Dedifferentiated amniotic fluid mesenchymal stem cell (primary cell): ENCODE measurements around the gene BRD4.
"Not testable (repeated sequence)": the region's sequence is repeated elsewhere in the genome, so short reads cannot be mapped to it uniquely, and the experiment has no call there.

Source experiments
- DNase-seq: peaks from one replicate; pipeline ENCODE4 v3.0.0-alpha.2; 2016; ENCODE audit errors: extremely low spot score

The BRD4 gene

DNA sequence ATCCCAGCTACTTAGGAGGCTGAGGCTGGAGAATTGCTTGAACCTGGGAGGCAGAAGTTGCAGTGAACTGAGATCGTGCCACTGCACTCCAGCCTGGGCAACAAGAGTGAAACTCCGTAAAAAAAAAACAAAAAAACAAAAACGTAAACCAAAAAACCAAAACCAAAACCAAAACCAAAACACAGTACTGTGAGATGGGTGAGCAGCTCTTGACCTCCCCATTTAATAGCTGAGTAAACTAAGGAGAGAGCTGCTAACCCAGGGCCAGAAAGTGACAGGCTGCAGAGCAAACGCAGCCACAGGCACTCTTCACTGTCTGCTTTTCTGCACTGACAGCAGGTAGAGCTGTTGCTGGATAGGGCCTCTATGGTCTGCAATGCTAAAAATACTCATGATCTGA is 27.7 kb upstream of the BRD4 start:
- DNase-seq, result not testable (repeated sequence)

DNA sequence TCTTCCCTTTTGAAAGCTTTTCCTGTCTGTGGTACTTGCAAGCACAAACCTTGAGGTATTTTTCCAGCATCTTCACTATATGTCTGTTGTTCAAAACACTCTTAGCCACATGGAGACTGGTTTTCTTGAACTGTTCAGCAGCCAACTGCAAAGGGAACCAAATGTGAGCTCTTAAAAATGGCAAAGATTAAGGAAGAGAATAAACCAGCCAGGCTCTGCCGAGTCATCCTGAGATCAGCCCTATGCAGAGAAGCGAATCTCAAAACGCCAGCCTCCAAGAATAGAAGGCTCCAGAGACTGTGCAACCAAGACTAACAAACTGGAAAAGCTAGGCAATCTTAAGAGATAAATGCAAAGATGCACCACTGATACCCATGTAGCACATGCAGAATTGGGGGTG is 26.6 kb upstream of the BRD4 start:
- DNase-seq, result no peak

DNA sequence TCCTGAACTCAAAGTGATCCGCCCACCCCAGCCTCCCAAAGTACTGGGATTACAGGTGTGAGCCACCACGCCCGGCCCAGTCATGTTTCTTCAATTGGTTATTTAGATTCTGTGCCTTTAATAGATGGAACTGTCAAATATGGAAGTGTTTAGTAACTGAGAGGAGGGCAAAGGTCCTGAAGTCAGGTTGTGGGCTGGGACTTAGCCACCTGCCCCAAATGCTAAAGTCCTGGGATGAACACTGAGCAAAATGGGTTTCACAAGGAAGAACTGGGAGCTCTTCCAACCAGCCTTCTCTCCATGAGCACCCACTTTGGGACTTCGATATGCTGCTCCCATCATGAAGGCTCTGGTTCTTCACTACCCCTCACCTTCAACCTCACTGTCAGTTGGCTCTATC is 25.6 kb upstream of the BRD4 start:
- DNase-seq, result no peak

DNA sequence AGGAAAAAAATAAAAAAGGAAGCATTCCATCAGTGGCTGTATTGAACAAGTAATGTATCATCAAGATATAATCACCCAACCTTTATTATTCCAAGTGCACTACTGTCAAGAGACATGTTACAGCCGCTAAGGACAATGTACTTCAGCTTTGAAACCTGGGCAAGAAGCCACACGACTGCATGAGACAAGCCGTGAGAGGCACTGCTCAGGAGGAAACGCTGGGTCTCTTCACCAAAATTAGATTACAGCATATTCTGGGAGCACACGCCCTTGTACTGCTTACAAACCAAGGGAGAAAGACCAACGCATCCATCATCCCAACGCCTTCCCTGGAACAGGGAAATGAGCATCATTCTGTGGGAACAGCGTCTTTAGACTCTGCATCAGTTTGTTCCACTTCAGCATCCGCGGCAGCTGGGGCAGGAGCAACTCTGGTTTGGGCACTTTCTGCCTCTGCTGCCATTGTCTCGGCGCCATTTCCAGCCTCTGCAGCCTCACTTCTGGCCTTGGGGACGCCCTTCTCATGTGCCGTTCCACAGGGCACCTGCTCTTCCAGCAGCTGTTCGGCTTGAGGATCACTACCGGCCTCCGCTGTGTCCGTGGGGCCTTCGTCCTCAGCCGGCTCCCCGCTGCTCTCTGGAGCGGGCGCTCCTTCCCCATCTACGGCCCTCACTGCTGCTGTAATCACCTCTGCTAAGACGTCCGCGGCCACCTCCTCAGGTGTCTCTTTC is 22.4 kb upstream of the BRD4 start:
- no peak for DNase-seq

DNA sequence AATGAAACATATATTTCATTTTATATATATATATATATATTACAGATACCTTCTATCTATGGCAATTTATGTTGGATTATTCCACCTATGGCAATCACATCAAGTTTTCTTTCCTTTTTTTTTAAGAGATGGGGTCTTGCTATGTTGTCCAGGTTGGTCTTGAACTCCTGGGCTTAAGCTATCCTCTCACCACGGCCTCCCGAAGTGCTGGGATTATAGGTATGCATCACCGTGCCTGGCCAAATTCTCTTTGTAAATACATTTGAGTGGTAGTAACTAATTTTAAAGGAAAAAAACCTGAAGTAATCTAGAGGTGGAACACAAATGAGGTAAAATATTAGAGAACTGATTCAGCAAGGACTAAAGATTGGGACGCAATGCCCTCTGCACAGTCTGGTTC is 21.6 kb upstream of the BRD4 start:
- DNase-seq, result no peak

DNA sequence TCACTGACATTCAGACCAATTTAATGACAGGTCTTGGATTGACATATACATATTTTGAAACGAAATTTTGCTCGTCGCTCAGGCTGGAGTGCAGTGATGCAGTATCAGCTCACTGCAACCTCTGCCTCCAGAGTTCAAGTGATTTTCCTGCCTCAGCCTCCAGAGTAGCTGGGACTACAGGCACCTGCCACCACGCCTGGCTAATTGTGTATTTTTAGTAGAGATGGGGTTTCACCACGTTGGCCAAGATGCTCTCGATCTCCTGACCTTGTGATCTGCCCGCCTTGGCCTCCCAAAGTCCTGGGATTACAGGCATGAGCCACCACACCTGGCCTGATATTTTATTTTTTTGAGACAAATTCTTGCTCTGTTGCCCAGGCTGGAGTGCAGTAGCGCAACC is 20.2 kb upstream of the BRD4 start:
- not testable (repeated sequence) for DNase-seq

DNA sequence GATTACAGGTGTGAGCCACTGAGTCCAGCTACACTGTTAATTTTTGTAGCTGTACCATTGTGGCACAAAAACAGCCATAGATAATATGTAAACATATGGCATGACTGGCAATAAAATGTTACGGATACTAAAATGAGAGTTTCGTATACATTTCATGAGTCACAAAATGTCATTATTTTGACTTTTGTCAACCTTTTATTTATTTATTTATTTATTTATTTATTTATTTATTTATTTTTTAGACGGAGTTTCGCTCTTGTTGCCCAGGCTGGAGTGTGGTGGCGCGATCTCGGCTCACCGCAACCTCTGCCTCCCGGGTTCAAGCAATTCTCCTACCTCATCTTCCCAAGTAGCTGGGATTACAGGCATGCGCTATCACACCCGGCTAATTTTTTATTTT is 9.0 kb upstream of the BRD4 start:
- DNase-seq, result not testable (repeated sequence)

DNA sequence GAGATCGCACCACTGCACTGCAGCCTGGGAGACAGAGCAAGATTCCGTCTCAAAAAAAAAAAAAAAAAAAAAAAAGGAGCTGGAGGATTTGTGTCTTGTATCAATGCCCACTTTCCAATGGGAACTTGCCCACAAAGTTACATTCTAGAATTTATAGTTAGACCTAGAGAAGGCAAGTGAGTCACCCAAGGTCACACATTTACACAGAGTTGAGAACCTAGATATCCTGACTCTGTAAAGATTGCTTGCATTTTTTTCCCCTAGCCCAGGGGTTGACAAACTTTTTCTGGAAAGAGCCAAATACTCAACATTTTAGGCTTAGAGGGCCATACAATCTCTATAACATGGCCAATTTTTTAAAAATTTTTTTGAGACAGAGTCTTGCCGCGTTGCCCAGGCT is 7.7 kb upstream of the BRD4 start:
- no peak for DNase-seq

DNA sequence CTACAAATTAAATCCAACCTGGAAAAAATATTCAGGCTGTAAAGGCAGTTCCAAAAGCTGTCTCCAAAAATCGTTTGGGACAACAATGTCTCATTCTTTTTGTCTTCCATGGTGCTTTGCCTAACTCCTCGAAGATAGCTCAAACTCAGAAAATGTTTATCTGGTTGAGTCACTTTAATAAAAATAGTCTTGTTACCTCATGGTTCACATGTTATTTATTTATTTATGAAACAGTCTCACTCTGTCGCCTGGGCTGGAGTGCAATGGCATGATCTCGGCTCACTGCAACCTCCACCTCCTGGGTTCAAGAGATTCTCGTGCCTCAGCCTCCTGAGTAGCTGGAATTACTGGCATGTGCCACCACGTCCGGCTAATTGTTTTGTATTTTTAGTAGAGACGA is 4.9 kb upstream of the BRD4 start:
- DNase-seq, result peak; percentile 73

DNA sequence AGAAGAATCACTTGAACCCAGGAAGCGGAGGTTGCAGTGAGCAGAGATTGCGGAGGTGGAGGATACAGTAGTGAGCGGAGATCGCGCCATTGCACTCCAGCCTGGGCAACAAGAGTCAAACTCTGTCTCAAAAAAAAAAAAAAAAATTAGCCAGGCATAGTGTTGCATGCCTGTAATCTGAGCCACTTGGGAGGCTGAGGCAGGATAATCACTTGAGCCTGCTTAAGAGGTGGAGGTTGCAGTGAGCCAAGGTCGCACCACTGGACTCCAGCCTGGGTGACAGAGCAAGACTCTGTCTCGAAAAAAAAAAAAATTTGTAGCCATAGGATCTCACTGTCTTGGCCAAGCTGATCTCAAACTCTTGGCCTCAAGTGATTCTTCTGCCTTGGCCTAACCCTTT is 3.7 kb upstream of the BRD4 start:
- DNase-seq, result not testable (repeated sequence)

DNA sequence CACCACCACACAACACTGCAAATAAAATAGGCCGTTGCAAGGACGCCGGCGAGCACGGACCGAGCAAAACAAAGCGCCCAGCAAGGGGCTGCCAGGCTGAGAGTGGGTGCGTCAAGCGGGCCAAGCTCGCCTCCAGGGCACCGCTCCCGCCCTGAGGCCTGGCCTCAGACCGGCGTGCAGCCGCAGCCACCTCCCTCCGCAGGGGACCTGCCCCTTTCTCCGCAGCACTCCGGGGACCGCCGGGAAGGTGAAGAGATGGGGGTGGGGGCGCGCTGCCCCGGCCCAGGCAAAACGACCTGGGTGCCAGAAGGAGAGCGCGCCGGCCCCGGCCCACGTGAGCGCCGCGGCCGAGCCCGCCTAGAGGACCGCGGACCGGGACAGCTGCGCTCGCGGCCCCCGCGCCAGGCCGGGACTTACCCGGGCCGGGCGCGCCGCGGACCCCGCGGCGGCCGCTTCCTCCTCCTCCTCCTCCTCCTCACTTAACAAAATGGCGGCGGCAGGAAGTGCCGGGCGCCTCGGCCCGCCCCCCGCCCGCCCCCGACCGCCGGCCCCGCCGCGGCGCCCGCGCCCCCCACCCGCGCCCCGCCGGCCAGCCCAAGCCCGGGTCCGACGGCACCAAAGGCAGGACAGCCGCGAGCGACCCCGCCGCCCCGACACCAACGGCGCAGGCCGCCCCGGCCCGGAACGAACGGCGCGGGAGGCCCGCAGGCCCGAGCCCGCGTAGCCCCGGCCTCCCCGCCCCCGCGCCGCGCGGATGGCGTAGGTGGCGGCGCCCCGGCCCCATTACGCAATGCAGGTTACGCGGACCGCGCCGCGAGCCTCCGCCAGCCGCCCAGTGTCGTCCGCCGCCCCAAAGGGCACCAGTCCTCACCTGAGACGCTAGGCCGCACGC is 674 bp downstream of the BRD4 start:
- no peak for DNase-seq

DNA sequence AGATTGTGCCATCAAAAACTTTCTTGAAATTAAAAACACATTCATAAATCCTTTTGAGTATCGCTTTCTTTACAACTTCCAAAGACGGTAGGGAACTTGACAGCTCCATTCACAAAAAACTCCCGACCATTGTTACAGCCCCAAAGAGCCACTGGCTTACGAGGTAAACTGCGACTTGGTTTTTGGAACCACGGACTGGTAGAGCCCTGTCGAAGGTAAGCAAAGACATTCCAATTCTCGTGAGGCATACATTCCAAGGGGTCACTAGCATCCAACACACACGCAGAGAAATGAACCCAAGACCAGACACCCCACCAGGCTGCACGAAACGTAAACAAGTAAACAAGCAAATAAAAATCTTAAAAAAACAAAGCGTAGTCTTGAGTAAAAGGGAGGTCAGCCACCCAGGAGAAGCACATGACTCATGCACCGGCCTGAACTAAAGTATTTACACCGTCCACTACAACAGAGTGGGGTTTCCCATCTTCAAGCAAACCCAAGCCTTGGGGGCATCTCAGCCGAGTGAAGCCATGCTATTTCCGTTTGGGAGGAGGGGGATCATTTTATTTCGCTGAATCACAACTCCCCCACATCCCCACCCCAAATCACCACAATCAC is 1.4 kb downstream of the BRD4 start:
- peak; percentile 34 for DNase-seq

DNA sequence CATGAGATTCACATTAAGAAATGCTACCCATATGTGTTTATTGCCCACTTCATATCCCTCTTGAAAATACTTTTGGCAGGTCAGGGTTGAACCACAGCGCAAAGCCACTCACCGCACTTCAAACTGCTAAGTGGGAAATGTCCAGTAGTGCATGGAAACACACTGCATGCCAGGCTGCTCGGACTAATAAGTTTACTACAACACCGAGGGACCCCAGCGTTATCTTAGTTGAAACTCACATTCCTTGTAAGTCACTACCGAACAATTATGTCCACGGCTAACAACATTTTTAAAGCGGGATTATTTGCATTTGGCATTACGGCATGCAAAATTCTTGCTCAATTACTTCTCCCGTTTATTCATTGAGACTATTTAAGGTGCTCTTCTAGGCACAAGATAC is 4.0 kb downstream of the BRD4 start:
- no peak for DNase-seq

DNA sequence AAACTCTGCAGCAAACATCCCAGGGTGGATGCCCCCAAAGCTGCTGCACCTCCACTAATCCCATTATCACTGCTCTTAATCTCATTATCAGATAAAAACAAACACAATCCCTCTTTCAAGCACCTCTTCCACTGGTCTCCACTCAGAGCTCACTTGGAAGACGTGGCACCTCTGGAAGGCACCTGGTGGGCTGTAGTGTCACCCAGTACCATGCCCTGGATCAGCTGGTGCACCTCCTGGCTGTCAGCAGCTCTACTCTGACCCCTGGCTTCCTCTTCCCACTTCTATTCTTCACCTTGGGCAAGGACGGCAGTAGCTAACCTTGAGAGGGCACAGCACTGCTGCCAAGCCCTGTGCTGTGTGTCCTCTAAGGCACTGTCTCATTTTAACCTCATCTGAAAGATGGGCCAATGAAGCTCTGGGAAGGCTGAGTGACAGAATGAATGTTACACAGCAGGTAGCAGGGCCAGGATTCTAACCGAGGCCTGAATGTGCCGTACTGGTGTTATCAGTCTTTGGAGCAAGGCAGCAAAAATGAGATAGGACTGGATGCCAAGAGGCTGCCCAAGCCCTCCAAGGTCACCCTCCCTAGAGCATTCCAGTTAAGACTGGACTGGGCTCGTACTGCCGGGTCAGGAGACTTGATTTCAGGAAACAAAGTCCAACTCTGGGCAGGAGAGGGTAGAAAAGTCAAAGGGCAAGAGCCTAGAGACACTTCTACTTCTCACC is 7.4 kb downstream of the BRD4 start:
- DNase-seq, result no peak

DNA sequence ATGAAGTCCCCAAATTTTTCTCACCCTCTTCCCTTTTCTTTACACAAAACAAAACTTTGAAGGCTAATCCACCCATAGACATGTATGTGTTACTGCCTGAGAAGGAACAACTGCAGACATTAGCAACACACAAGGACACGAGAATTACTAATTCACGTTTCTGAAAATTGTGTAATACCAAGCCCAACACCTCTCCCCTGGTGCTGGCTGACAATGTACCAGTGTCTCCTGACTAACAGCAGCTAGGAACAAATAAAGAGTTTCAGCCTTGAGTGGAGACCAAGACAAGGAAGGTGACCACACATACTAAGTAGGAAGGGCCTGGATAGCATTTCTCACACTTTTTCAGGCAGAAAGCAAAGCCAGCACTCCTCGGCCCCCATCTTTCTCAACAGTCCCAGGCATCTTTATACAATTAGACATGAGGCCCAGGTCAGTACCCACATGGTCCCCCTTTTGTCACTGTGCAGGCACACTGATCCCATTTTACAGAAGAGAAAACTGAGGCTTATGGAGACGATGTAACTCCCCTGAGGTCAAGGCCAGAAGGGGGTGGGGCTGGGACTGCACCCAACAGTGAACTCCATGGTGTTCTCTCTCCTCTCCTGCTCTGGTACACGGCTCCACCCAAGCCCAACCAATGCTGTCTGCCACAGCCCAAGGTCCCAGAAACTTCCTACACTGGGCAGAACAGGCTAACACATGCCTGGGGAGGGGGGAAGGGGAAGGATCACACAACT is 8.7 kb downstream of the BRD4 start:
- no peak for DNase-seq

DNA sequence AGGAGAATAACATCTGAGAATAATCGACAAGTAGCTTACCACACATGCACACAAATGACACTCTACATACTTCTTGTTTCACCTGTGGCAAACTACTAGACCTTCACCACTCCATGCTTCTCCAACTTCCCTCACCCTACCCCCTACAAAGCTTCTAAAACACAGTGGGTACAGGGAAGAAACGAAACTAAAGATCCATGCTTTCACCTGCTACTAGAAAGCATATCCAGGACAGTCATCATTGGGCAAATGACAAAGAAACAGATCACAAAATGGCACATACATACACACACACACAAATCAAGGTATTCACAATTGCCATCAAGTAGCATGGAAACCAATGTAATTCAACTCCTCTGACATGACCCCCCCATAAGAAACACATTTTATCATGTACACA is 10.6 kb downstream of the BRD4 start:
- DNase-seq, result no peak

DNA sequence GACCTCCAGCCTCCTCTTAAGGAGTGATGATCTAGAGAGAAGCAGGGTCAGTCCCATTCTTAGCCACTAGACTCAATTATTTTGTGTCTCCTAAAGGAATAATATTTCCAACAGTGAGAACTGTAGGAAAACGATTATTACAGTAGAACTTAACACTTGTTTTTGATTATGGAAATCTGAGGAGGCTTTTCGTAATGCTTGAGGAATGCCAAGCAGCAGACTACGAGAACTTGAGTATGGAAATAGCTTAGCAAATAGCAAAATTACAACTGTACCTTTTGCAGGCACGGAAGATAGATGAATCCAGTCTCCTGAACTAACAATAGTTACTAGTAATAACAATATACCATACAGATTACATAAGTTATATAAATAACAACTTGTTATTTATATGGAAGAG is 12.2 kb downstream of the BRD4 start:
- DNase-seq, result peak; percentile 81

DNA sequence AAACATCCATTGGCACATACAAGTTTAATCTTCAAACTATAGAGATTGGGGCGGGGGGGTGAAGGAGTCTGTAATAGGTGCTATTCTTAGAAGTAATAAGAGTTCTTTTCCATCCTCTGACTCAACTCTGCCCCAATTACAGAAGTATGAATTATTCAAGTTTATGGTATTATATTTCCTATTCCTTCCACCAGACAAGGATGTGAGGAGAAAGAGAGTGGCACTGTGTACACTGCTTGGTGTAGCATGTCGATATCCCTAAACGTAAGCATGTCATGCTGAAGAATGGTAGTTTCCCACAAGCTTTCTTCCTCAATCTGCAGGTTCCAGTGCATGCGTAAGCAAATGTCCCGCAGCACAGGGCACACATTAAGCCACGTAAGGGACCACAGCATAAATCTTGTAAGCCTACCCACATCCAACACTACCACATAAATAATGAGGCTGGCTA is 14.1 kb downstream of the BRD4 start:
- peak; percentile 39 for DNase-seq

DNA sequence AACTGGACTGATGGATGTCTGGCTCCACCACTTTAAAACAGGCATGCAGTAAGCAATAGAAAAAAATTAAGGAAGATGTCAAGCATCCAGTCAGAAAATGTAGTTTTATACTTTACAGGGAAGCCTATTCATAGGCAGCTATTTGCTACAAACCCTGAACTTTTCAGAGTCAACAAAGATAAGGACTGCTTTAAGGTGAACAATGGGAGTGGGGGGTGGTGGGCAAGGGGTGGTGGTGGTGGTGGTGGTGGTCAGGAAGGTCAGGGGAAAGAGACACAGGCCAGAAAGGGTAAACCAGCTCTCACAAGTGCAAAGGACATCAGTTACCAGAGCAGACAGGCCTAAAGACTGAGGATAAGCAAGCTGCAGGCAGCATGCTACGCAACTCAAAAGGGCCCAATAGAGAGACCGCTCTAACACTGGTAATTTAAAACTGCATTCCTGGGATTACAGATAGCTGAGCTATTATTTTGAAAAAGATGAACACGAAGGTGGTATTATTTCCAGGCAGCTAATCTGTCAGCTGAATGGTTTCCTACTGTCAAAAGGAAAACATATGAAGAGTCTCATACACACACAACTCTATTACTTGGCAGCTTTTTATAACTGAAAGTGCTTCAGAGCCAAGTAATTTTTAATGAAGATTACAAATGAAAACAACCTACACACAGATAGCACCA is 14.8 kb downstream of the BRD4 start:
- no peak for DNase-seq

DNA sequence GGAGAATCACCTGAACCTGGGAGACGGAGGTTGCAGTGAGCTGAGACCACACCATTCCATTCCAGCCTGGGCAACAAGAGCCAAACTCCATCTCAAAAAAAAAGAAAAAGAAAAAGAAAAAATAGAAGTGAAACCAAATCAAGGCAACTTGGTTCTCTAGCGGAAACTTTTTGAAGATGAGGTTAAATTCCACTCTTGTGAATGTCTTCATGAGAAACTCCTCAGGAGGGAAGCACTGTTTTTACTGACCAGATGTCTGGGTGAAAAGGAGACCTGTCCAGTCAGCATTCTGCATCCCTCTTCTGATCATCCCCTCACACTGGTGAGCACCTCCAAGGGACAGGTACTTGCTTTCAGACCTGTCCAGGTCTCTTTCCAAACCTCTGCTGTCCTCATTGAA is 15.8 kb downstream of the BRD4 start:
- DNase-seq, result peak; percentile 41

DNA sequence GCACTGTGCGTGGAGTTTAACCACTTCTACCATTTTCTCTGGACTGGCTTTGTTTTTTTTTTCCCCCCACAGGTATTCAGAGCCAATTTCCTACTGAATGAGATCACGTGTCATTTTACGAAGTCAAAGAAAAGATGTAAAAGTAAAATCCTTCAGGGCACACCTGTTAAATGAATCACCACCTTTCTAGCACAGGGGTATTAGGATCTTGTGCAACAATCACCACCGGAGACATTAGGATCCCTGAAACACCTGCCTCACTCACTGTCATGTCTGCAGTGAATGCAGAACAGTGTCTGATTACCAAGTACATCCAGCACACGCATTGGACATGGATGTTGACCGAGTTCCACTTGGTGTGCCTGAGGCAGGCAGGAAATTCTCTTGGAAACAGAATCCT is 17.2 kb downstream of the BRD4 start:
- no peak for DNase-seq
